GM23338 (cell line): ENCODE measurements around the gene ERP27. TPM values are rescaled to one million over a fixed set of nuclear protein-coding genes. Genes with fewer than 3 reads are reported as not detected.

Source experiments
- ATAC-seq: fragments of 200-7000 bp; cut with Tn5 transposase; 3 replicates; pipeline ENCODE4 v1.9.1; 2020
- DNase-seq: peaks from one replicate; pipeline ENCODE4 v3.0.0-alpha.2; 2015; ENCODE audit warnings: low spot score
- H2AFZ ChIP-seq: fragments of 200-600 bp; sonication (generic); 2 replicates; pipeline ENCODE4 v1.8.0; 2016; ENCODE audit warnings: antibody characterized with exemption, mild to moderate bottlenecking, moderate library complexity
- H3F3A ChIP-seq: fragments of 200-600 bp; sonication (generic); replicated peaks from 2 replicates; pipeline ENCODE4 v1.8.0; 2017; ENCODE audit warnings: antibody characterized with exemption, mixed run types, low read depth
- H3K27ac ChIP-seq: fragments of 200-600 bp; sonication (generic); 2 replicates; pipeline ENCODE4 v1.6.1; 2016; ENCODE audit warnings: low read depth
- H3K27me3 ChIP-seq: fragments of 200-600 bp; sonication (generic); 2 replicates; pipeline ENCODE4 v1.8.0; 2016; ENCODE audit warnings: mild to moderate bottlenecking, mixed run types, moderate library complexity; ENCODE audit not compliant: insufficient read depth
- H3K36me3 ChIP-seq: fragments of 200-600 bp; sonication (generic); 2 replicates; pipeline ENCODE4 v1.8.0; 2016; ENCODE audit warnings: mild to moderate bottlenecking; ENCODE audit not compliant: insufficient read depth
- H3K4me1 ChIP-seq: fragments of 200-600 bp; sonication (generic); 2 replicates; pipeline ENCODE4 v1.8.0; 2016; ENCODE audit warnings: mild to moderate bottlenecking, moderate library complexity; ENCODE audit not compliant: insufficient read depth
- H3K4me2 ChIP-seq: fragments of 200-600 bp; sonication (generic); 2 replicates; pipeline ENCODE4 v1.7.1; 2017; ENCODE audit warnings: mixed run types
- H3K4me3 ChIP-seq: fragments of 200-600 bp; sonication (generic); 2 replicates; pipeline ENCODE4 v1.6.1; 2016; ENCODE audit warnings: mixed run types
- H3K79me2 ChIP-seq: fragments of 200-600 bp; sonication (generic); replicated peaks from 2 replicates; pipeline ENCODE4 v1.8.0; 2017; ENCODE audit warnings: mild to moderate bottlenecking; ENCODE audit not compliant: insufficient read depth
- H3K9me2 ChIP-seq: fragments of 200-600 bp; sonication (generic); 2 replicates; pipeline ENCODE4 v1.8.0; 2017; ENCODE audit not compliant: insufficient read depth
- H4K20me1 ChIP-seq: fragments of 200-600 bp; sonication (generic); replicated peaks from 2 replicates; pipeline ENCODE4 v1.8.0; 2017; ENCODE audit warnings: mild to moderate bottlenecking; ENCODE audit not compliant: insufficient read depth
- H3K27ac Mint-ChIP-seq: 2 replicates; pipeline ENCODE4 v1.8.0; 2020; ENCODE audit warnings: inconsistent platforms, mild to moderate bottlenecking, moderate library complexity, mixed read lengths
- H3K27me3 Mint-ChIP-seq: 3 replicates; pipeline ENCODE4 v1.8.0; 2022; ENCODE audit warnings: low read depth, mild to moderate bottlenecking, moderate library complexity, mixed read lengths, inconsistent platforms; ENCODE audit not compliant: insufficient read depth, poor library complexity
- H3K36me3 Mint-ChIP-seq: 3 replicates; pipeline ENCODE4 v1.8.0; 2021; ENCODE audit warnings: low read depth, mild to moderate bottlenecking, inconsistent platforms, moderate library complexity, mixed read lengths
- H3K4me1 Mint-ChIP-seq: 3 replicates; pipeline ENCODE4 v1.8.0; 2020; ENCODE audit warnings: mild to moderate bottlenecking, inconsistent platforms, mixed read lengths
- H3K4me3 Mint-ChIP-seq: 3 replicates; pipeline ENCODE4 v1.8.0; 2021; ENCODE audit warnings: moderate library complexity, mild to moderate bottlenecking, inconsistent platforms, mixed read lengths
- H3K9me3 Mint-ChIP-seq: 3 replicates; pipeline ENCODE4 v1.8.0; 2020; ENCODE audit warnings: moderate library complexity, mild to moderate bottlenecking, inconsistent platforms, mixed read lengths
- CTCF ChIP-seq, 2 experiments: fragments of 200-600 bp in 1 of 2; sonication (generic) in 1 of 2; conservative IDR thresholded peaks; 2 replicates each; pipeline versions ENCODE4 v1.5.1 to v1.6.1; 2016 to 2017; ENCODE audit warnings: antibody characterized with exemption in 2 of 2, low read depth in 2 of 2, mild to moderate bottlenecking in 2 of 2, moderate library complexity in 1 of 2
- EZH2phosphoT487 ChIP-seq: fragments of 200-600 bp; sonication (generic); IDR thresholded peaks from one replicate; pipeline ENCODE4 v1.8.1; 2018; ENCODE audit warnings: antibody characterized with exemption; ENCODE audit not compliant: unreplicated experiment
- JUNB ChIP-seq: IDR thresholded peaks from one replicate; pipeline ENCODE4 v1.6.1; 2016; ENCODE audit warnings: antibody characterized with exemption; ENCODE audit not compliant: unreplicated experiment
- POLR2AphosphoS5 ChIP-seq: IDR thresholded peaks from 2 replicates; pipeline ENCODE4 v1.6.1; 2016; ENCODE audit warnings: antibody characterized with exemption, low read depth
- ZNF462 ChIP-seq: fragments of 250-450 bp; sonication (Bioruptor Pico); IDR thresholded peaks from 2 replicates; pipeline ENCODE4 v1.5.0; 2020; ENCODE audit warnings: mild to moderate bottlenecking, moderate library complexity
- polyA plus RNA-seq: library from polyadenylated mRNA; unstranded; fragments of >200 nt; fragmentation: Nextera tagmentation; extraction: Ambion mirVana; gene quantifications from 2 replicates; pipeline ENCODE4 v1.2.1, GENCODE V29; 2016
- total RNA-seq: library from RNA; depleted of rRNA; stranded (reverse); fragments of >200 nt; shearing (Covaris generic); gene quantifications from 2 replicates; pipeline ENCODE4 v1.2.3, GENCODE V29; 2014

Gene ERP27
- total and polyA plus RNA-seq, 2 experiments from 2014 or later = not detected

GRCh38 chr12:14964406-14964805, 26.1 kb upstream of the ERP27 start:
- no peak overlapping the region for H3K4me3 Mint-ChIP-seq
- H2AFZ ChIP-seq = no peak overlapping the region

More at GRCh38 chr12:14964406-14964805, 26.1 kb upstream of the ERP27 start:
- DNase-seq (no peak), ATAC-seq (no peak)
- Mint-ChIP-seq H3K36me3 (no peaks in the 10 kb centered on the region), H3K27ac (no peak overlapping the region), H3K9me3 (no peaks in the 10 kb centered on the region), H3K27me3 (no peaks in the 10 kb centered on the region), H3K4me1 (peaks cover 10% of the 10 kb centered on the region)
- no peak overlapping the region for H3K27ac ChIP-seq
- H3K79me2 ChIP-seq = no peaks in the 10 kb centered on the region
- H3K4me1 ChIP-seq = no peaks in the 10 kb centered on the region
- H3K9me2 ChIP-seq = no peaks in the 10 kb centered on the region; the same call in 1 of the 2 replicates
- TF ChIP-seq POLR2AphosphoS5 = no peak
- TF ChIP-seq EZH2phosphoT487 = no peak
- TF ChIP-seq ZNF462 = no peak
- no peak for TF ChIP-seq CTCF (conservative IDR thresholded peaks at IDR 0.05; ENCODE audit: low read depth in 2 of 2)
- TF ChIP-seq JUNB = no peak
- H3F3A ChIP-seq = no peaks in the 10 kb centered on the region
- no peaks in the 10 kb centered on the region for H3K27me3 ChIP-seq
- no peaks in the 10 kb centered on the region for H3K36me3 ChIP-seq
- no peak overlapping the region for H3K4me3 ChIP-seq
- no peak overlapping the region for H3K4me2 ChIP-seq
- no peaks in the 10 kb centered on the region for H4K20me1 ChIP-seq
